T-helper 1 cell (primary cell): ENCODE data around the gene KISS1.

Experiments
- DNase-seq, 5 donors: peaks; one replicate each; pipeline ENCODE4 v3.0.0-alpha.2; 2012 to 2020

The KISS1 gene

GRCh38 chr1:204153667-204154066, 42.6 kb downstream of the KISS1 start:
- DNase-seq, result no peak

- no peak for DNase-seq
Measured at GRCh38 chr1:204152310-204153044, 43.8 kb downstream of the KISS1 start.

GRCh38 chr1:204151552-204152309, 44.6 kb downstream of the KISS1 start, which contains the start of gene ETNK2:
ETNK2 (minus strand) TSS chr1:204152044; CDS start chr1:204151852, 192 bp downstream.
- peak in 4 of 5 donors; percentile 45 to 65 (median 52) for DNase-seq

- no peak for DNase-seq
Measured at GRCh38 chr1:204150702-204151551, 45.4 kb downstream of the KISS1 start.

- DNase-seq, result no peak
Measured at GRCh38 chr1:204149635-204150565, 46.4 kb downstream of the KISS1 start.

- no peak for DNase-seq
Measured at GRCh38 chr1:204149107-204149506, 47.2 kb downstream of the KISS1 start.

- DNase-seq, result no peak
Measured at GRCh38 chr1:204147406-204148383, 48.6 kb downstream of the KISS1 start.

- no peak for DNase-seq
Measured at GRCh38 chr1:204146965-204147364, 49.3 kb downstream of the KISS1 start.

GRCh38 chr1:204146309-204146708, 50.0 kb downstream of the KISS1 start:
- DNase-seq, result no peak

- no peak for DNase-seq
Measured at GRCh38 chr1:204145033-204145504, 51.2 kb downstream of the KISS1 start.

- DNase-seq, result no peak
Measured at GRCh38 chr1:204143276-204144041, 52.8 kb downstream of the KISS1 start.

- DNase-seq, result no peak
Measured at GRCh38 chr1:204142032-204142974, 54.0 kb downstream of the KISS1 start.

- no peak for DNase-seq
Measured at GRCh38 chr1:204141131-204141530, 55.2 kb downstream of the KISS1 start.
